Measurements from ENCODE around the gene PLA2G4A.

The PLA2G4A gene

GRCh38 chr1:187033693-187034390 is 205.1 kb downstream of the PLA2G4A start:
- no peak for DNase-seq

GRCh38 chr1:187034501-187034900 is 205.8 kb downstream of the PLA2G4A start:
- DNase-seq: no peak

- no peak for DNase-seq
Measured at GRCh38 chr1:187037973-187038553, 209.3 kb downstream of the PLA2G4A start.
